Subcutaneous adipose tissue (tissue), 4 donors: ENCODE data around the gene OSBPL9. TPM values are rescaled to one million over a fixed set of nuclear protein-coding genes. Genes with fewer than 3 reads are reported as not detected.

Experiments used
- CTCF ChIP-seq: fragments of 450-650 bp; IDR thresholded peaks from one replicate; pipeline ENCODE4 v1.5.1; 2016; ENCODE audit warnings: low read depth, mild to moderate bottlenecking, control low read depth, antibody characterized with exemption, moderate library complexity
- total RNA-seq, 4 donors: library from RNA; depleted of rRNA; stranded (reverse); fragments of >200 nt; gene quantifications; one replicate each; pipeline ENCODE4 v1.1.0, GENCODE V29; 2016

Gene OSBPL9
- total RNA-seq, 4 donors from 2014 or later: 75.2 to 197 (median 96.6) TPM

- no peak for TF ChIP-seq CTCF
Observed at GRCh38 chr1:51792864-51793263, 176.0 kb downstream of the OSBPL9 start.

GRCh38 chr1:51794260-51794659 is 177.4 kb downstream of the OSBPL9 start:
- no peak for TF ChIP-seq CTCF

GRCh38 chr1:51794868-51795267 is 178.0 kb downstream of the OSBPL9 start:
- no peak for TF ChIP-seq CTCF

GRCh38 chr1:51799372-51799771 is 182.5 kb downstream of the OSBPL9 start:
- no peak for TF ChIP-seq CTCF

GRCh38 chr1:51814513-51814912 is 197.6 kb downstream of the OSBPL9 start:
- TF ChIP-seq CTCF: no peak

- no peak for TF ChIP-seq CTCF
Observed at GRCh38 chr1:51818487-51818886, 201.6 kb downstream of the OSBPL9 start.

GRCh38 chr1:51819810-51820209 is 202.9 kb downstream of the OSBPL9 start:
- no peak for TF ChIP-seq CTCF
